Trophoblast cell (in vitro differentiated cells and primary cell): ENCODE data around the gene AMMECR1L.

ENCODE experiments used
- DNase-seq, 2 donors: peaks; one replicate each; pipeline ENCODE4 v3.0.0-alpha.2; 2016
- H2AFZ ChIP-seq: 2 replicates; pipeline ENCODE4 v1.6.1; 2013; ENCODE audit warnings: low read length, moderate library complexity, mild to moderate bottlenecking; ENCODE audit not compliant: insufficient read depth, poor library complexity
- H2AK5ac ChIP-seq: 2 replicates; pipeline ENCODE4 v1.6.1; 2013; ENCODE audit warnings: mild to moderate bottlenecking, low read length
- H2BK120ac ChIP-seq: 2 replicates; pipeline ENCODE4 v1.6.1; 2013; ENCODE audit warnings: low read length, mild to moderate bottlenecking, moderate library complexity; ENCODE audit not compliant: insufficient read depth, poor library complexity
- H2BK12ac ChIP-seq: 2 replicates; pipeline ENCODE4 v1.6.1; 2013; ENCODE audit warnings: mild to moderate bottlenecking, low read length, moderate library complexity
- H2BK5ac ChIP-seq: 2 replicates; pipeline ENCODE4 v1.6.1; 2013; ENCODE audit warnings: low read length, low read depth, moderate library complexity, mild to moderate bottlenecking; ENCODE audit not compliant: poor library complexity
- H3K14ac ChIP-seq: 2 replicates; pipeline ENCODE4 v1.6.1; 2013; ENCODE audit warnings: mild to moderate bottlenecking, low read length
- H3K18ac ChIP-seq: 2 replicates; pipeline ENCODE4 v1.6.1; 2013; ENCODE audit warnings: mild to moderate bottlenecking, low read length
- H3K23ac ChIP-seq: 2 replicates; pipeline ENCODE4 v1.6.1; 2013; ENCODE audit warnings: low read length
- H3K27ac ChIP-seq: 2 replicates; pipeline ENCODE4 v1.5.1; 2013; ENCODE audit warnings: low read depth, mild to moderate bottlenecking, inconsistent platforms, low read length, moderate library complexity
- H3K27me3 ChIP-seq: 2 replicates; pipeline ENCODE4 v1.6.1; 2013; ENCODE audit warnings: inconsistent platforms, mild to moderate bottlenecking, low read length, moderate library complexity; ENCODE audit not compliant: insufficient read depth
- H3K36me3 ChIP-seq, 2 experiments: 1 replicate in 1 of 2; 2 replicates in 1 of 2; pipeline ENCODE4 v1.6.1; 2013; ENCODE audit warnings: low read length in 2 of 2, mild to moderate bottlenecking in 2 of 2, moderate library complexity in 1 of 2; ENCODE audit not compliant: insufficient read depth in 2 of 2, control insufficient read depth in 1 of 2
- H3K4ac ChIP-seq: 2 replicates; pipeline ENCODE4 v1.6.1; 2013; ENCODE audit warnings: low read depth, mild to moderate bottlenecking, low read length, moderate library complexity
- H3K4me1 ChIP-seq, 2 experiments: 1 replicate in 1 of 2; 2 replicates in 1 of 2; pipeline ENCODE4 v1.6.1; 2013; ENCODE audit warnings: low read length in 2 of 2, mild to moderate bottlenecking in 2 of 2, moderate library complexity in 1 of 2; ENCODE audit not compliant: insufficient read depth in 2 of 2, control insufficient read depth in 1 of 2
- H3K4me2 ChIP-seq: 2 replicates; pipeline ENCODE4 v1.6.1; 2013; ENCODE audit warnings: inconsistent platforms, mild to moderate bottlenecking, low read length, moderate library complexity
- H3K4me3 ChIP-seq: 2 replicates; pipeline ENCODE4 v1.5.1; 2013; ENCODE audit warnings: mild to moderate bottlenecking, low read depth, low read length, inconsistent platforms
- H3K79me1 ChIP-seq: one replicate; pipeline ENCODE4 v1.6.1; 2013; ENCODE audit warnings: low read length
- H3K79me2 ChIP-seq: 2 replicates; pipeline ENCODE4 v1.6.1; 2013; ENCODE audit warnings: low read length, mild to moderate bottlenecking; ENCODE audit not compliant: control insufficient read depth, insufficient read depth, poor library complexity
- H3K9ac ChIP-seq: 2 replicates; pipeline ENCODE4 v1.6.1; 2013; ENCODE audit warnings: mild to moderate bottlenecking, low read length
- H3K9me3 ChIP-seq: 2 replicates; pipeline ENCODE4 v1.6.1; 2013; ENCODE audit warnings: low read depth, mild to moderate bottlenecking, control low read depth, inconsistent platforms, low read length; ENCODE audit not compliant: insufficient read depth
- H4K12ac ChIP-seq: 2 replicates; pipeline ENCODE4 v1.6.1; 2013; ENCODE audit warnings: low read depth, mild to moderate bottlenecking, low read length, moderate library complexity
- H4K8ac ChIP-seq: 2 replicates; pipeline ENCODE4 v1.6.1; 2013; ENCODE audit warnings: low read depth, mild to moderate bottlenecking, low read length, moderate library complexity
- H4K91ac ChIP-seq: one replicate; pipeline ENCODE4 v1.6.1; 2013; ENCODE audit warnings: low read depth, mild to moderate bottlenecking, low read length, moderate library complexity
- WGBS: extraction: QIAGEN DNeasy Blood & Tissue Kit; methylation state at CpG from one replicate; pipeline ENCODE4 v1.1.7; 2013; ENCODE audit warnings: missing lambda C conversion rate; ENCODE audit not compliant: insufficient read length, insufficient coverage; ENCODE audit errors: extremely low coverage; 5-methylcytosine and 5-hydroxymethylcytosine counted together

AMMECR1L gene

DNA sequence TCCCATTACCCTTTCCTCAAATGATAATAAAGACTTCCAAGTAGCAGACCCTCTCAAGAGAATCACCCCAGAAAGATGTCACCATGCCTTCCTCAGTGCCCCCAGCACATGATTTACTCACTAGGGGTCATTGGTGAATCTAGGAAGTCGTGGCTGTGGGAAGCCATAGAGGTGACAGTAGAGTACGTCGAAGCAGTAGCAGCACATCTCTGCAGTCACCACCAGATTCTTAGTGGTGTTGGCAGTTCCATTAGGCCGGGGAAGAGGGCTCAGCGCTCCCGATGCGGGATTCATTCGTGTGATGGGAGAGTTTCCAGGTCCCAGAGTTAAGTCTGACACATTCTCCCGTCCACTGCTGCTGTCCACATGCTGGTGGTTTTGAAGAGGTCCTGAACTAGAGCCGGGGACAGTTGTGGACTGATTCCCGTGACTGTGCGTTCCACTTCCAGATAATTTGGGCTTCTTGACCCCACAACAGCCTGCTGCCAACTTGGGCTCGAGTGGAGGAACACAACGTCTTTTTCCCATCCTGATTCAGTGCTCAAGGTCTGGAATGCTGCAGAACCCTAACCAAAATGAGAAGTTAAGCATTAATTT, 12.0 kb downstream of the AMMECR1L start:
- Histone ChIP-seq H3K79me1 (no peaks in the 10 kb centered on the region), H3K14ac (no peak overlapping the region), H3K4me2 (no peak overlapping the region), H2AFZ (no peak overlapping the region), H2BK12ac (no peak overlapping the region), H3K27me3 (no peaks in the 10 kb centered on the region), H3K9me3 (no peaks in the 10 kb centered on the region), H3K9ac (no peak overlapping the region), H2AK5ac (no peak overlapping the region), H3K79me2 (no peaks in the 10 kb centered on the region), H3K18ac (no peak overlapping the region), H3K27ac (no peak overlapping the region), H4K91ac (no peak overlapping the region), H2BK5ac (no peak overlapping the region), H4K8ac (no peak overlapping the region), H4K12ac (no peak overlapping the region), H3K36me3 (peaks cover 26 to 34% of the 10 kb centered on the region in 2 experiments), H2BK120ac (no peak overlapping the region), H3K4ac (no peak overlapping the region), H3K4me1 (no peaks in the 10 kb centered on the region), H3K4me3 (no peak overlapping the region), H3K23ac (no peak overlapping the region)
- DNase-seq, result no peak
- WGBS, result no CpG with 5 or more reads among the region's 14 CpGs

DNA sequence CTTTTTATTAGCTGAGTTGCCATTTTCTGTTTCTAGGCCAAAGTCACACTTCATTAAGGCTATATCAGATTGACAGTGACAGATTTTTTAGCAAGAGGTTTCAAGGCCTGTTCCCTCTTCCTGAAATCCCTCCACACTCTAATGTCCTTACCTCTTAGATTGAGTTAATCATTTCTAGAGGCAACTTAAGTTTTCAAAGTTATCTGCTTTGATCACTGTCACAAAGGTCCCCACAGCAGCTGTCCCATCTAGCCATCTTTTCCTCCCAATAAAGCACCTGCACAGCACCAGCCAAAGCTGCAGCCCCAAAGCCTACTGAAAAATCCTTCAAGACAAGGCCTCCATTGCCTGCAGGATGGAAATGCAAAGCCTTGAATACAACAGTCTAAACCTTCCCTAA, 13.4 kb downstream of the AMMECR1L start:
- Histone ChIP-seq H4K8ac (no peak overlapping the region), H3K4ac (no peak overlapping the region), H3K4me2 (no peak overlapping the region), H2AFZ (no peak overlapping the region), H3K79me2 (no peaks in the 10 kb centered on the region), H2AK5ac (no peak overlapping the region), H3K14ac (no peak overlapping the region), H3K27me3 (no peaks in the 10 kb centered on the region), H3K18ac (no peak overlapping the region), H3K36me3 (peaks cover 31 to 41% of the 10 kb centered on the region in 2 experiments), H2BK5ac (no peak overlapping the region), H3K9ac (no peak overlapping the region), H4K91ac (no peak overlapping the region), H3K79me1 (no peaks in the 10 kb centered on the region), H3K4me3 (no peak overlapping the region), H3K23ac (no peak overlapping the region), H2BK120ac (no peak overlapping the region), H4K12ac (no peak overlapping the region), H3K9me3 (no peaks in the 10 kb centered on the region), H2BK12ac (no peak overlapping the region), H3K4me1 (no peaks in the 10 kb centered on the region), H3K27ac (no peak overlapping the region)
- DNase-seq, result no peak

DNA sequence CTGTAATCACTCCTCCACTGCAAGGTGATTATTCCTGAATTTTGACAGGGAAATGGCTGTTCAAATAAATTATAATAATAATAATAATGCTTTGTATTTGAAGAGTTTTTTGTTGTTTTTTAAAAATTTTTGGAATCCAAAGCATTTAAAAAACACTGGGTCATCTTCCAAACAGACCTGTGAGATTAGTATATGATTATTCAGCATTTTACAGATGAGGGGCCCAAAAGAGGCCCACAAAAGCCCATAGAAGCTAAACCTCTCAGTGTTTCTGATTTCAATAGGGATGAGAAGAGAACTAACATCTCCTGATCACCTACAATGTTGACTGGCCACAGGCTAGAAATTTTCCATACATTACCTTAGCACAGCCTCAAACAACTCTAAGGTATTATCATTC, 19.8 kb downstream of the AMMECR1L start:
- no peak overlapping the region for H3K9ac ChIP-seq
- H2AK5ac ChIP-seq, result no peak overlapping the region

GRCh38 chr2:127864877-127865276, 20.9 kb downstream of the AMMECR1L start:
- no peak overlapping the region for H3K23ac ChIP-seq
- H3K4me1 ChIP-seq, result peaks cover 3 to 4% of the 10 kb centered on the region in 2 experiments
- H3K27ac ChIP-seq, result no peak overlapping the region
- WGBS, result no CpG with 5 or more reads among the region's 11 CpGs
- no peak overlapping the region for H3K4ac ChIP-seq
- peaks cover 35 to 51% of the 10 kb centered on the region in 2 experiments for H3K36me3 ChIP-seq
- no peak overlapping the region for H3K18ac ChIP-seq
- no peak overlapping the region for H3K14ac ChIP-seq
- H3K79me2 ChIP-seq, result no peaks in the 10 kb centered on the region
- no peak overlapping the region for H4K8ac ChIP-seq
- no peak overlapping the region for H2BK120ac ChIP-seq
- no peak overlapping the region for H4K91ac ChIP-seq
- H2AFZ ChIP-seq, result no peak overlapping the region
- H3K9ac ChIP-seq, result no peak overlapping the region
- no peaks in the 10 kb centered on the region for H3K27me3 ChIP-seq
- no peak overlapping the region for H2BK5ac ChIP-seq
- no peak overlapping the region for H3K4me2 ChIP-seq
- H3K9me3 ChIP-seq, result peaks cover 4% of the 10 kb centered on the region
- no peak overlapping the region for H3K4me3 ChIP-seq
- H4K12ac ChIP-seq, result no peak overlapping the region
- no peaks in the 10 kb centered on the region for H3K79me1 ChIP-seq
- H2AK5ac ChIP-seq, result no peak overlapping the region
- peak; percentile 39 to 52 for DNase-seq
- no peak overlapping the region for H2BK12ac ChIP-seq

More for the DNA sequence above, 19.8 kb downstream of the AMMECR1L start:
- H4K12ac ChIP-seq, result no peak overlapping the region
- no peak overlapping the region for H2AFZ ChIP-seq
- no peak for DNase-seq
- no peak overlapping the region for H4K8ac ChIP-seq
- no peak overlapping the region for H3K4me3 ChIP-seq
- H3K4me1 ChIP-seq, result no peaks in the 10 kb centered on the region
- no peak overlapping the region for H2BK12ac ChIP-seq
- no peaks in the 10 kb centered on the region for H3K79me1 ChIP-seq
- no peak overlapping the region for H3K27ac ChIP-seq
- no peak overlapping the region for H3K23ac ChIP-seq
- no peak overlapping the region for H2BK5ac ChIP-seq
- H4K91ac ChIP-seq, result no peak overlapping the region
- H3K14ac ChIP-seq, result no peak overlapping the region
- H2BK120ac ChIP-seq, result no peak overlapping the region
- H3K18ac ChIP-seq, result no peak overlapping the region
- no peak overlapping the region for H3K4ac ChIP-seq
- H3K79me2 ChIP-seq, result no peaks in the 10 kb centered on the region
- H3K4me2 ChIP-seq, result no peak overlapping the region
- H3K9me3 ChIP-seq, result peaks cover 4% of the 10 kb centered on the region
- no peaks in the 10 kb centered on the region for H3K27me3 ChIP-seq
- H3K36me3 ChIP-seq, result peaks cover 41 to 56% of the 10 kb centered on the region in 2 experiments
